ENCODE data around the gene MAPK11.
A peak's percentile ranks its signal among the peaks of the same experiment; 100 is the strongest.

The MAPK11 gene

DNA sequence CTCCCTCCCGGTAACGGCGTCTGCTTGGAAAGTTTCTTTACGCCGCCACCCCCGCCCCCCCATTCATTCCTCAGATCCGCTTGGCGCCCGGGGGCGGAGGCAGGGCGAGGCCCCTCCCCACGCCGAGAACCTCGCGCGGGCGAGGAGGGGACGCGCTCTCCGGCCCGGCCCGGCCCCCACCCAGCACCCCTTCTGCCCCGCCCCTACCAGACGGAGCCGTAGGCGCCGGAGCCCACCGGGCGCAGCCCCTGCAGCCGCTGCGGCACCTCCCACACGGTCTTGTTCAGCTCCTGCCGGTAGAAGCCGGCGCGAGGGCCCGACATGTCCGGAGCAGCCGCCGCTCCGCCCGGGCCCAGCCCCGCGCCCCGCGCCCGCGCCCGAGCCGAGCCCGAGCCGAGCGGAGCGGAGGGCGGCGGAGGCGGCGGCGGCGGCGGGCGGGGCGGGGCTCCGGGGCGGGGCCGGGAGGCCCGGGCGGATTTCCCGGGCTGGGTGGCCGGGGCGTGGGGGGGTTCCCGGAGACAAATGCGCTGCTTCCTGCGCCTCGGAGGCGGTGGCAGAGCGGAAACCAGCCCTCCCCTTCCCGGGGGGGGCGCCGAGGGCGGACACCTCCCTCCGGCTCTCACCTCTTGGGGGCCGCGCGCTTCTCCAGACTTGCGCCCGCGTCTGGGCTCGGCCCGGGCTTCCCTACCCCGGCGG lies at the start of gene MAPK11:
Gene MAPK11 (minus strand): TSS at position 411 of the 696 bp plus-strand sequence. CDS start 88 bp downstream, at position 323.
- peak; percentile 56 for DNase-seq (ENCODE audit: low read depth)

DNA sequence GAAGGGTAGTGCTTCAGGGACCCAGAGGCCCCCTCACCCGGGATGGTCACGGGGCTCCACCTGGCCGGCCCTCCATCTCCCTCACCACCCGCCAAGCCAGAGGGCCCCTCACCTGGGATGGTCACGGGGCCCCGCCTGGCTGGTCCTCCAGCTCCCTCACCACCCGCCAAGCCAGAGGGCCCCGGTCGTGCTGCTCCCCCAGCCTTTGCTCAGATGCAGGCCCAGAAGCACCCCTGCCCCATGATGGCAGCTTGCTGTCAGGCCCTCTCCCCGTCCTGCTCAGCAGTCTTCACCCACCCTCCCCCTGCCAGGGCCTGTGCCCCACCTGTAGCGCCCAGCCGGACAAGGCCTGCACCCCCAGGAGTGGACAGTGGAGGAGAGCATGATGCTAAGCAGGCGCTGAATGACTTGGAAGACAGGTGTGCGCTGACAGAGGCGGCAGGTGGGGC lies 49.3 kb upstream of the MAPK11 start:
- DNase-seq (ENCODE audit: low read depth) = no peak

DNA sequence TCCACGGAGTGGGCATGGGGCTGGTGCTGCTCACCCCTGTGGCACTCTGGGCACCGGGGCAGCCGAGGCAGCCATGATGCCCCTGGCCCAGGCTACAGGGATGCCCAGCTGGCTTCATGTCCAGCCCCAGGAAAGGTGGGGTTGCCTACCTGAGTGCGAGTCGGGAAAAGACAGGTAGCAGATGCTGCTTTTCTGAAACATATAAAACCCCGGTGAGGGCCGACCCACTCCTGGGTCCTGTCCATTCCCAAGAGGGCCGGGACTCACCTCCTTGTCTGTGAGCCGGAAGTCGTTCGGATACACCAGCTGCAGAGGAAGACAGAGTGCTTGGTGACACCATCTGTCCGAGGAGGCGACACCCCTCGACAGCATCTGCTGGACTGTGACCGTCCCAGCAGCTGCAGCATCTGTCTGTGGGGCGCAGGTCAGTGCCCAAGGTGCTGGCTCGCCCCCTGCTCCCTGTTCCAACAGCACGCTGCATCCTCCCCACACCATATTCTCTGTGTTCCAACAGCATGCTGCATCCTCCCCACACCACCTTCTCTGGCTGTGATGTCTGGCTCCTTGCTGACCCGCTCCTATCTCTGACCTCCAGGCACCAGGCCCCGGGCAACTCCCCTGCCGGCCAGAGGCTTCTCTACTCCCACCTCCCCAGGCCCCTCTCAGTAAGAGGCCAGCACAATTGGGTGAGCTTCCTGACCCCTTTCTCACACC lies 48.7 kb upstream of the MAPK11 start:
- DNase-seq (ENCODE audit: low read depth) = no peak

DNA sequence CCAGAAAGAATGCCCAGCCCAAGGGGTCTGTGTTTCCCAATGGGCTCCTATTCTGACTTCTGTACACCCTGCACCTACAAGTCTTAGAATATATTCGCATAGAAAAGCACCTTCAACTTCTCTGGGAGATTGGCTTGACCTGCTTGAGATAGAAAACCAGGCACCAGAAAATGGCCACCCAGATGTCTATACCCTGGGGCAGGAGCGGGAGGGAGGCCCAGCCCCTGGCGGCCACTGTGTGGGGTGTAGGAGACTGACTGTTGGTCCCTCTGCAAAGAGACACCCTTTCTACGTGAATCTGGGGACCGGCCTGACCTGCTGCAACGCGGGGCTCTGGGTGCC lies 48.1 kb upstream of the MAPK11 start:
- DNase-seq (ENCODE audit: low read depth) = no peak

DNA sequence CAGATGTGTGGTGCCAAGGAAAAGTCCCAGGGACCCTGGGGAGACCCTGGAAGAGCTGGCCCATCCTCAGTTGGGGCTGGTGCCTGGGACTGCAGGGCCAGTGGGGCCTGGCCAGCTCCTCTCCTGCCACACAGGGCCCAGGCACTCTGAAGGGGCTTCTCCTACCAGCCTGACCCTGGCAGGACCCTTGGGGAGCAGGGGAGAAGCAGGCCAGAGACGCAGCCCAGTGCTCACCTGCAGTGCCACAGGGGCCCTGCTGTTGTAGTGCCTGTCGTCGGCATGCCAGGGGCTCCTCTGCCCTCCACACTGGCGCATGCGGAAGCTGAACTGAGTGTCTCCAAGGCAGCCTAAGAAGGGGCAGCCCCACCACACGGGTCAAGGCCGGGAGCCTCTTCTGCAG lies 47.5 kb upstream of the MAPK11 start:
- DNase-seq (ENCODE audit: low read depth) = no peak

DNA sequence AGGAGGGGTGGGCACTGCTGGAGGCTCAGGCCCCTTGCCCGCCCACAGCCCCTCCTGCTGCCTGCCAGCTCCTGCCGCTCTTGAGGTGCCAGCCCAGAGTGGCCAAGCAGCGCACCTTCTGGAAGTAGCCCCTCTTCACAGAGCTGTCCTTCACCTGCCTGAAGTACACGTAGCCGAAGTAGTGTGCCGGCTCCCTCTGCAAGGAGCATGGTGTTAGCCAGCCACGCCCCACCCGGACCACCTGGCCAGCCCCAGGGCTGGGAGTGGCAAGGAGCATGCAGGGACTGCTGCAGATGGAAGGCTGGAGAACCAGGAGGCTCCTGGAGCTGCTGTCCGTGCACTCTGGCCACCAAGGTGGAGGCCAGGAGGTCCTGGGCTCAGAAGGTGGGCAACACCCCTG lies 47.0 kb upstream of the MAPK11 start:
- no peak for DNase-seq (ENCODE audit: low read depth)

DNA sequence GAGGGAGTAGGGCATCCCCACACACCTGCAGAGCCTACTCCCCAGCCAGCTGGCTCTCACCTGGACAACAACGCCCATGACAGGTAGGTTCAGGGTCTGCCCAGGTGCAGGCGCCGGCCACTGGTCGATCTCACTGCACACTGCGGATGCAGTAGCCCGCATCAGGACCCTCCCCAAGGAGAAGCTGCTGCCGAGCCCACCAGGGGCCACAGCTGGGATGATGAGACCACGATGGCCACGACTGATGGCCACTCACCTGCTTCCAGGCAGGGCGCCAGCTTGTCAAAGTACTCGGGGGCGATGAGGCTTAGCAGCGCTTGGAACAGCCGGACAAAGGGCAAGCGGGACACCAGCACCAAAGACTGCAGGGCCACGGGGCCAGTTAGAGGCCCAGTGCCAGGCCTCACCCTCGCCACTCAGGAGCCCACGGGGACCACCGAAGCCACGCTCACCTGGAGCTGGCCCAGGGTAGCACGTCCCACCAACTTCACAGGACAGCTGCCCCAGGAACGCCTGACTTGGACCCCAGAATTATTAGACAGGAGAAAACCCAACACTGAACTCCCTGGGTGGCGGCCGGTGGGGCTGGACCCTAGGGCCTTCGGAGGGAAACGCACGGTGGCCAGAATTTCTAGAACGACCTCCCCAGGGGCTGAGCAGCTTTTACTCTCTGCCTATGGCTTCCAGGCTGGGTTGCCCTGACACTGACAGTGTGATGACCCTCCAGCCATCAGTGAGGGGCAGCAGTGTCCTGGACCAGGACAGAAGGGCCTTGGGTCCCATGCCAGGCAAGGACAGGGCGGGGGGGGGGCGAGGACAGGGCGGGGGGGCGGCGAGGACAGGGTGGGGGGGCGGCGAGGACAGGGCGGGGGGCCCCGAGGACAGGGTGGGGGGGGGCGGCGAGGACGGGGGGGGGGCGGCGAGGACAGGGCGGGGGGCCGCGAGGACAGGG lies 46.2 kb upstream of the MAPK11 start:
- no peak for DNase-seq (ENCODE audit: low read depth)

DNA sequence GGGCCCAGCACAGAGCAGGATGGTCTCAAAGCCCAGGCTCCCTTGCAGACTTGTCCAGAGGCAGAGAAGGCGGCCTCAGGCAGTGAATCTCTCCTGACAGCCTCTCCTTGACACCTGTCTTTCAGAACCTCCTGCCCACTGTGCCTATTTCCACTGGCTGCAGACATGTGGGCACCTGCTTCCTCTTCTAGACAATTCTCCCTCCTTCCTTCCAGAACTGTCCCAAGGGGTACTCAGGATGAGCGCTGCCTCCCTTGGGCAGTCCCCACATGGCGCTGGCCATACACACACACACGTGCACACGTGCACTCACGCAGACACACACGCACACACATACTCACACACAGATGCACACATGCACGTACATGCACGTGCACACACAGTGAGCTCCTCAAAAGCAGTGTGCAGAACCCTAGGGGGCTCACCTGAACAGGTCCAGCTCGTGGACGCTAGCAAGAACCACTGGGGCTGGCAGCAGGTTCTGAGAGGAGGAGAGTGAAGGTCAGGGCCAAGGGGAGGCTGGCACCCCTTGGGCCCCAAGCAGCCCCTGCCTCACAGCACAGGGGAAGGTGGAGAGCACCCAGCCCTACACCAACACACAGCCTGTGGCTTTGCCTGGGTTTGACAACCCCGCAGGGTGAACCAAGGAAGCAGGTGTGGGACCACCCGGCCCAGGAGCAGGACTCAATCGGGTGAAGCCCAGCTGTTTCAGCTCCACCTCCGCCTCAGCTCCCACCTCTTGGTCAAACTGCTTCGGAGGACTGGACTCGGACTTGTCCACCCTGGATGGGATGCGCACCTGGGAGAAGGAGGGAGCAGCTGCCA lies 45.3 kb upstream of the MAPK11 start:
- DNase-seq (ENCODE audit: low read depth) = no peak

DNA sequence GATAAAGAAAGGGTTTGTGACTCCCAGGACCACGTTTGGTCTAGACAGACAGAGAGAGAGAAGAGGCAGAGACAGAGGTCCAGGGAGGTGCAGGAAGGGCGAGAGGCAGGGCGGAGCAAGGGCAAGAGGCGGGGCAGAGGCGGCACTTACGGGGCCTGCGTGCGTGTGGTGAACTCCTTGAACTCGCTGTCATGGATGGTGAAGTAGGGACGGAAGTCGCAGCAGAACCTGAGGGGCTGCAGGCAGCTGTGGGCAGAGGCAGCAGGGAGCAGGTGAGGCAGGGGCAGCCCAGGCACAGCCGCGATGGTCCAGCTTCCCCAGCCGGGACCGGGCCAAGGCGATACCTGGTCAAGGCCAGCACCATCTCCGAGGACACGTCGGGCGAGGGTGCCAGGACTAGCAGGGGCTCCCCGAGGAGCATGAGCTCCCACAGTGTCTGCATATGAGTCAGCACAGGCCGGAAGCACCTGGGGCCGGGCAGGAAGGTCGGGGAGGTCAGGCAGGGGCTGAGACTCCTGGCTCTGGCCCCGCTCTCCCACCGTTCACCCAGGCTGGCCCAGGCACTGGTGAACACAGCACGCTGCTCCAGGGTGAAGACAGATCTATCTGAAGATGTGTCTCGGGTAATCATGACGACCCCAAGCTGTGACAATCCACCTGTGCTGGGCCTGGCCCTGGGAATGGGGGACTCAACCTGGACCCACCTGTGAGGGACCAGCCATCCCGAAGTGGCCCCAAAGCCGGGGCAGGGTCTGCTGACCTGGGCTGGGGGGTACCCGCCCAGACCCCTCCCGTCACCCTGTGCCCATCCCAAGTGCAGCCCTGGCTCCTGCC lies 44.5 kb upstream of the MAPK11 start:
- peak; percentile 71 for DNase-seq (ENCODE audit: low read depth)

DNA sequence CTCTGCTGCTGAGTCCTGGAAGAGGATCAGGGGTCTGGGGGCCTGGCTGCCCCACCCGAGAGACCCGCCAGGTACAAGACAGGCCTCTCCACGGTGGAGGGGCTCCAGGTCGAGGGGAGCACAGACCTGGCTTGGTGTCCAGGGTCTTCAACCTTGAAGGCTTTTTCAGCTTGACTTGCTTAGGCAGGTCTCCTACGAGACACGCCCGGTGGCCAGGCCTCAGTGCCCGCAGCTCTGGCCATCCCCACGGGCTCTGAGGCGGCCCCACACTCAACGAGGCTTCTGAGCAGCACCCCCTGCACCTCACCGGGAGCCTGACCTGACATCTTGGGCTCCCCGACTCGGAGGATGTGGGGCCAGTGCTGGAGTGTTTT lies 43.9 kb upstream of the MAPK11 start:
- DNase-seq (ENCODE audit: low read depth) = no peak

DNA sequence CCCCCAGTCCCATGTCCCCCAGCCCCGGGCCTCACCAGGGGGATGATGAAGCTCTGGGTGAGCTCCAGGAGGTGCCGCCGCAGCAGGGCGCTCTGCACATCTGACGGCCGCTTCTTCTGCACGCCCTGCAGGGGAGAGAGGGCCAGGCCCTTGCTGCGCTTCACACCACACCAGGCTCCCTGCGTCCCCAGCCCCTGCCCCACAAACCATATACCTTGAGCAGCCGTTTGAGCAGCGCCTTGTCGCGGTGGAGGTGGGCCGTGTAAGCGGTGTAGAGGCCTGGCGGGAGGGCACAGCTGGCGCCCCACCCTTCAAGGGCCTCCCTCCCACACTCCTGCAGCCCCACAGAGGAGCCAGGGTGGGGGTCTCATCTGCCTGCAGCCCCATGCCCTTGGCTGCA lies 43.4 kb upstream of the MAPK11 start:
- DNase-seq (ENCODE audit: low read depth) = no peak

DNA sequence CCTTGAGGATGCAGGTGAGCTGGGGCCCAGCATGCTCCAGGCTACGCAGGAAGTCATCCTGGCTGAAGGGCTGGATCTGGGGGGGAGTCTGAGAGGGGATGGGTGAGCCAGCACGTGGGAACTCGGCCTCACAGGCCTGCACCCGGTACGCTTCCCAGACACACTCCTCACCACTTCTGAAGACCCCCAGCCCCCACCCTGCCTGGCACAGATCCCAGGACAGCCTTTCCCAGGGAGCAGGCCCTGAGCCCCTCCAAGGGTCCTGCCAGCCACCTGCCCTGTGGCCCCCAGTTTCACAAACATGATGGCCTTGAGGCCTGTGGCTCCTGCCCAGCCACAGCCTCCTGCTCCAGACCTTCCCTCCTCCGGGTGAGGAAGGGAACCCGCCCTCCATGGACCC lies 42.8 kb upstream of the MAPK11 start:
- no peak for DNase-seq (ENCODE audit: low read depth)

DNA sequence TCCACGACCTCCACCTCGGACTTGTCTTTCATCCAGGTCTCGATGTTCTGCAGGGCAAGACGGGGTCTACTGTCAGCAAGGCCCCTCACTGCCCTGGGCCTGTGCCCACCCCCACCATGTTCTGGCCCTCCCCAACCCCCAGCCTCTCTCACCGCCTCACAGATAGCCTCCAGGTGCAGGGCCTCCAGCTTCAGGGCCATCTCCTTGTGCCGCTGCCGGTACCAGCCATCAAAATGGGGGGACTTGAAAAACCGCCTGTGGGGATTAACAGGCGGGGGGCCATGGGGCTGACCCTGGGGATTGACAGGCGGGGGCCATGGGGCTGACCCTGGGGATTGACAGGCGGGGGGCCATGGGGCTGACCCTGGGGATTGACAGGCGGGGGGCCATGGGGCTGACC lies 42.2 kb upstream of the MAPK11 start:
- DNase-seq (ENCODE audit: low read depth) = no peak

DNA sequence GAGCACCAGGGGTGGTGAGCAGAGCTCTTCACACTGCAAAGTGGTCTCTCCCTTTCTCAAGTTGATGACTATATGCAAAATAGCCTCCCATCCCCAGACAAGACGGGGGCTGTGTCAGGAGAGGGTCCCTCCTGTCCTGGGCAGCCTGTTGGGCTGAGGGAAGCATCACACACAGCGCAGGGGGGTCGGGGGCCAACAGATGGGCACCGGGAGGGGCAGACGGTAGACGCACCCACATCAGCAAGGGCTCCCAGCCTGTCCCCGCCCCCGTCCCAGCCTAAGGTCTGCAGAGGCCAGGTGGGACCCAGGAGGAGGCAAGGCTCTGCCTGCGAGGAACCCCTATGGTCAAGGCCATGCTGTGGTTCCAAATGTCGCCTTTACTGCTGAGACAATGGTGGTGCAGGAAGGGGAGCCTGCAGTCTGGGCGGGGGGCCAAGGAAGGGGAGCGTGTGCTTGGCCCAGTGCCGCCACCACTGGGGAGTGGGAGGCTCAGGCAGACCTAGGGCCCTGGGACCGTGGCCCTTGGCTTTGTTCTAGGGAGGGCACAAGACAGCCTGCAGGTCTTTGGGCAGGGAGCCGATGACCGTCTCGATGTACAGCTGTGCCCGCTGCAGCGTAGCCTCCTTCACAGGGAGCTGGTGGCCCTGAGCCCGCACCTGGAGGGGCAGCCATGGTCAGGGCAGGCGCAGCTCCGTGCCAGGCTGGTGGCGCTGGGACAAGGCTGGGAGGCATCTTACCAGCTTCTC lies 41.6 kb upstream of the MAPK11 start:
- no peak for DNase-seq (ENCODE audit: low read depth)

DNA sequence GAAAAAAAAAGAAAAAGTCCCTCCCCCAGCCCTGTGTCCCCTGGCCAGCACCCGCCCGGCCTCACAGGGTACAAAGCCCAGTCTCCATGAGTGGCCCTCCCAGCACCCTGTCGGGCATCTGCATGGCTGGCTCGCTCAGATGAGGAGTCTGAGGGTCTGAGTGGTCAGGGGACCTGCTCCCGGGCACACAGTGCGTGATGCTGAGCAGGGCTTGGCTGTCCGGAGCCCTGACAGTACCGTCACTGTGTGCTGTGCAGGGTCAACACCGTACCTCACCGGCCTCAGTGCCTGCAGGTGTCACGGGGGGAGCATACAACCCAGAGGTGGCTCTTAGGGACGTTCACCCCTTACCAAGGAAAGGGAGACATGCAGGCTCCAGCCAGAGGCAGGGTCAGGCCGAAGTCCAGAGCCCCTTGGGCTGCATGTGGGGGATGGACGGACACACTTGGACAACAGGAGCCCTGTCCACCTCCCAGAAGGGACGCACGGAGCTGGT lies 40.8 kb upstream of the MAPK11 start:
- no peak for DNase-seq (ENCODE audit: low read depth)

DNA sequence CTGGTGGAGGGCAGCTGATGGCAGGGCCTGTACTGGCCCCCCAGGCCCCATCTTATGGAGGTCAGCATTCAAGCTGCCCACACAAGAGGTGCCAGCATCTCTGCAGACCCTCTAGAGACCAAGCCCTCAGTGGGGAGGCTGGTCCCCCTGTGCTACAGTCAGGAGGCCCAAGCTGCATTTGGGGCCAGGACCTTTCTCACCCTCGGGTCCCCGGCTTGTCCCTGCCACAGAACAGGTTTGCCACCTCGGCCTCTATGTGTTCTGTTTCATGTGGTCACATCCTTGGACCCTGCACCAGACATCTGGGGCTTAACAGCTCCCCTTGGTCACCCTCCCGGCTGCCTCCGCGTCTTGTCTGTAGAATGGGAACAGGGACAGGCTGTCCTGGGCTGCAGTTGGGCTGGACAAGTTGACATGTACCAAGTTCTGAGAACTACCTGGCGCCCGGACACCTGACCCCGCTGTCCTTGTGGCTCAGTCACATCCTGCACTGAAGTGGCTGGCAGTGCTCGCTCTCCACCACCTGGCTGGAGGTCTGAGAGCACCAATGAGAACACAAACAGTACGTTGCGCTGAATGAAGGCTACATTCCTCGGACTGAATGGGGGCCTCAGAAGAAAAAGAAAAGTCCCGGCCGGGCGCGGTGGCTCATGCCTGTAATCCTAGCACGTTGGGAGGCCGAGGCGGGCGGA lies 40.0 kb upstream of the MAPK11 start:
- no peak for DNase-seq (ENCODE audit: low read depth)

DNA sequence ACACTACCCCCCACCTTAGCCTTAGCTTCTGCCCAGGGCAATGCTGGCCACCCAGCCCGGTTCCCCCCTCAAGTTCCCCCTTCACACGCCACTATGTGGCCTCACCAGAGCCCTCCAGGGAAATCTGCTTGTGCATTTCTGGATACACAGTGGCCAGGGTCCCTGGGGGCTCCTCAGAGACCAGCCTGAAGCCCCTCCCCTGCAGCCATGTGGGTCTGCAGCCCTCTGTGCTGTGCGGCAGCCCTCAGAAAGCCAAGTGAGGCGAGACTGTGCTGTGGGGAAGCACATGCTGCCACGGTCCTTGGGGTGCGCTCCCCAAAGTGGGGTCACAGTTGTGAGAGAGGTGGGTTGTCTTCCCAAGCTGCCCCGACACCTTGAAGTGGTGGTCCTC lies 39.4 kb upstream of the MAPK11 start:
- no peak for DNase-seq (ENCODE audit: low read depth)

DNA sequence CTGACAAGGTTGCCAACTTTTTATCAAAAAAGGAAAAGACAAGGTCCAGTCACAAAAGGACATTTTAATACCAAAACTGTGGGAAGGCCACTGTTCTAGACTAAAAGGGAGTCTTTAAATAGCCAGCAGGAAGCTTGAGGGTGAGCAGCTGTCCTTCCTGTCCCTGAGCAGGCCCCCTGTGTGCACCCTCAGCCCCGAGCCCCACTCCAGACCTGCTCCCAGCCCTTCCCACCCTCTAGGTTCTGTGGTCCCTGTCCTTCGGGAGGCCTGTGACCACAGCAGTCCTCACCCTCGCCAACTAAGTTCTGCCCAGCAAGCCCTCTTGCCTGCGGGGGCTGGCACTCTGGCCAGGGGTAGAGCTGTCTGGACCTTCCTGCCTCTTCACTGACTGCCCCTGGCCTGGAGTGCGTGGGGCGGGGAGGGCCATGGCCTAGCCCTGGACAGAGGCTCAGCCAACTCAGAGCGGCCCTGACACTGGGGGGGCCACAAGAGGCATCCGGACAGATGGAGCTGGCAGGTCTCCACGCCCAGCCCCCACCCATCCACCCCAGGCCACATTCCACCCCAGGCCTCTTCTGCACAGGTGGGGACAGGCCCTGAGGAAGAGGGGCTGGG lies 38.9 kb upstream of the MAPK11 start:
- no peak for DNase-seq (ENCODE audit: low read depth)

DNA sequence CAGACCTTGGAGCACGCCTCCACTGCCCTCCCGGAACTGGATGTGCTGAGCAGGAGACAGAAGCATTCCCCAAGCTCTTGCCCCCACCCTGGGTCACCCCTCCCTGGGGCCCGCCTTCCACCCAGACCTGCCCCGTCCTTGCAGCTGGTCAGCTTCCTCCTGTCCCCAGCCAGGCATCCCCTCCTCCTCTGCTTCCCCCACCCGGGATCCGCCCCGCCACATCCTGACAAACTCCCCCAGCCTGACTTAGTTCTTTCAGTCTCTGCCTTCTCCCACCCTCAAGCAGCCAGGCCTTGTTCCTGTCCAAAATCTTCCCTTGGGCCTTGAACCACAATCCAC lies 38.4 kb upstream of the MAPK11 start:
- DNase-seq (ENCODE audit: low read depth) = no peak
